Suprapubic skin (tissue), 4 donors: ENCODE measurements around the gene STX8. TPM values are rescaled to one million over a fixed set of nuclear protein-coding genes. Genes with fewer than 3 reads are reported as not detected.
A peak's percentile ranks its signal among the peaks of the same experiment; 100 is the strongest.

Experiments
- DNase-seq, 2 donors: peaks; one replicate each; pipeline ENCODE4 v3.0.0-alpha.2; 2019; ENCODE audit warnings: low spot score in 2 of 2
- H3K27ac ChIP-seq: fragments of 200-600 bp; sonication (generic); one replicate; pipeline ENCODE4 v1.5.1; 2019
- H3K27me3 ChIP-seq: fragments of 200-600 bp; sonication (generic); one replicate; pipeline ENCODE4 v1.5.1; 2019
- H3K36me3 ChIP-seq: fragments of 200-600 bp; sonication (generic); one replicate; pipeline ENCODE4 v1.5.1; 2019
- H3K4me1 ChIP-seq: fragments of 200-600 bp; sonication (generic); one replicate; pipeline ENCODE4 v1.5.1; 2019
- H3K4me3 ChIP-seq: fragments of 200-600 bp; sonication (generic); one replicate; pipeline ENCODE4 v1.5.1; 2019; ENCODE audit warnings: mild to moderate bottlenecking
- H3K9me3 ChIP-seq: fragments of 200-600 bp; sonication (generic); one replicate; pipeline ENCODE4 v1.5.1; 2019
- CTCF ChIP-seq, 2 donors: fragments of 200-600 bp in 1 of 2; fragments of 450-650 bp in 1 of 2; sonication (generic) in 1 of 2; IDR thresholded peaks; one replicate each; pipeline ENCODE4 v1.5.1; 2016 to 2019; ENCODE audit warnings: antibody characterized with exemption in 2 of 2, mild to moderate bottlenecking in 1 of 2, moderate library complexity in 1 of 2
- EP300 ChIP-seq: sonication (generic); formaldehyde crosslinking; IDR thresholded peaks from one replicate; pipeline ENCODE4 v1.6.1; 2017; ENCODE audit warnings: antibody characterized with exemption
- POLR2A ChIP-seq, 2 donors: fragments of 450-650 bp; IDR thresholded peaks; one replicate each; pipeline ENCODE4 v1.6.1; 2017; ENCODE audit warnings: antibody characterized with exemption in 2 of 2, mild to moderate bottlenecking in 2 of 2, moderate library complexity in 2 of 2
- POLR2AphosphoS5 ChIP-seq, 3 donors: sonication (generic); formaldehyde crosslinking; IDR thresholded peaks; one replicate each; pipeline ENCODE4 v1.6.1; 2017; ENCODE audit warnings: antibody characterized with exemption in 3 of 3
- WGBS: methylation state at CpG from one replicate; pipeline ENCODE4 v1.1.5; 2018; 5-methylcytosine and 5-hydroxymethylcytosine counted together
- total RNA-seq, 4 donors: library from RNA; depleted of rRNA; stranded (reverse); fragments of >200 nt; gene quantifications; one replicate each; pipeline ENCODE4 v1.1.0, GENCODE V29; 2016

The STX8 gene
- total RNA-seq, 4 donors from 2014 or later = 21.5 to 74.0 (median 38.4) TPM

- no CpG with 5 or more reads among the region's 30 CpGs for WGBS
- Histone ChIP-seq H3K27me3 (no peaks in the 10 kb centered on the region), H3K4me3 (no peak overlapping the region), H3K4me1 (no peaks in the 10 kb centered on the region), H3K9me3 (peaks cover 10% of the 10 kb centered on the region), H3K36me3 (no peaks in the 10 kb centered on the region), H3K27ac (no peak overlapping the region)
- peak in 1 of 2 donors; percentile 57 for DNase-seq
- TF ChIP-seq EP300 (no peak), POLR2A (IDR thresholded peaks at IDR 0.05) (no peak), CTCF (IDR thresholded peaks at IDR 0.05) (no peak), POLR2AphosphoS5 (IDR thresholded peaks at IDR 0.05) (no peak)
Measured at GRCh38 chr17:9212376-9213302, 363.0 kb downstream of the STX8 start.

DNA sequence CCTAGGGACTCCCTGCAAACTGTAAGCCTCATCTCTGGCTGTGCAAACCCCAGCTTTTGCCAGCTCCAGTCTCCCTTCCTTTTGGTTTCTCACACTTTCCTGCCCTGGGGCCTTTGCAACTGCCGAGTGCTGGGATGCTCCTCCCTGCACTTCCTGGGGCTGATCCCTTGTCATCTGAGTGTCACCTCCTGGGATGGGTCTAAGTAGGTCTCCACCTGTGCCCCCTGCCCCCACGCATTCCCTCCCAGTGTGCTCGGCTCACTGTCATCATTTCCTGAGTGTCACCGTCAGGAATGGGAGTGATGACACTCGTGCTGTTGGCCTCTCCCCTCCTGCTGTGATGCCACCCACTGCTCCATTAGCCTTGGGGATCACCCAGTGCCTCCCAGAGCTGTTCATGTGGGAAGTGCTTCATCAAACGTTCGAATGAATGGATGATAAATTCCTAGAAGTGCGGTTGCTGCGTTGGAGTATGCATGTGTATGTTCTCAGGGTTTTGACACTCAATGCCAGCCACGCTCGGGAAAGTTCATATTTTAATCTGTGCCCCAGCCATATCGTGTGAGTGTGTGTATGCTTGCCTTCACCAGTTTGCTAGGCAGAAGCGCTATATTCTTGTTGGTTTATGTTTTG lies 364.4 kb downstream of the STX8 start:
- no peak overlapping the region for H3K27ac ChIP-seq
- WGBS = 58% methylated on average over 13 of the region's 13 CpGs
- TF ChIP-seq POLR2AphosphoS5 (IDR thresholded peaks at IDR 0.05) (no peak), POLR2A (IDR thresholded peaks at IDR 0.05) (no peak), EP300 (no peak), CTCF (IDR thresholded peaks at IDR 0.05) (no peak)
- H3K36me3 ChIP-seq = no peaks in the 10 kb centered on the region
- H3K4me1 ChIP-seq = peaks cover 9% of the 10 kb centered on the region
- H3K27me3 ChIP-seq = no peaks in the 10 kb centered on the region
- DNase-seq = peak in 1 of 2 donors; percentile 46
- H3K4me3 ChIP-seq = no peak overlapping the region
- H3K9me3 ChIP-seq = peaks cover 10% of the 10 kb centered on the region

DNA sequence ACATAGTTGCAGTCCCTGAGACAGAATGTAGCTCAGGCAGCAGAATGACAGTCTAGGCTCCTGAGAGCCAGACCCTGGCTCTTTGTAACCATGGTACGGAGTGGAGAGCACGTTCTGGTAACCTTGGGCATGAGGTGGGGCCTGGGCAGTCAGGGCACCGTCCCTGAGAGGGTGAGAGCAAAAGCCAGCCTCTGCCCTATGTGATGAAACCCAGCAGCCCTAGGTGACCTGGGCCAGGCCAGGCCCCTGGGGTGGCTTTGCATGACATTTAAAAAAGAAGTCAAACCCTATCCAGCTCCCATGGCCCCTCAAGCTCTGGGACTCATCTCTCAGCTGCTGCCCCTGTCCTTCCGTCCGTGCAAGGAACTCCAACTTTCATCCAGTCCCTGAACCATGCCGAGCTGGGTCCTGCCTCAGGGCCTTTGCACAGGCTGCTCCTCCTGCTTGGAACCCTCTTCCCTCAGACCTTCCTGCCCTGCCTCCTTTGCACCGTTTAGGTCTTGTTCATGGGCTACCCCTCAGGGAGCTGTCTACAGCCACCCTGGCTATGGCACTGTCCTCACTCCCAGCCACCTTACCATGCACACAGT lies 365.7 kb downstream of the STX8 start:
- no peaks in the 10 kb centered on the region for H3K9me3 ChIP-seq
- no peak for TF ChIP-seq POLR2AphosphoS5 (IDR thresholded peaks at IDR 0.05)
- TF ChIP-seq POLR2A (IDR thresholded peaks at IDR 0.05) = no peak
- TF ChIP-seq EP300 = no peak
- TF ChIP-seq CTCF (IDR thresholded peaks at IDR 0.05) = no peak

GRCh38 chr17:9209347-9209746 lies 366.3 kb downstream of the STX8 start:
- Histone ChIP-seq H3K36me3 (no peaks in the 10 kb centered on the region), H3K27ac (no peak overlapping the region), H3K27me3 (no peaks in the 10 kb centered on the region), H3K4me1 (peaks cover 17% of the 10 kb centered on the region), H3K4me3 (no peak overlapping the region), H3K9me3 (no peaks in the 10 kb centered on the region)
- TF ChIP-seq EP300 (no peak), CTCF (IDR thresholded peaks at IDR 0.05) (no peak), POLR2AphosphoS5 (IDR thresholded peaks at IDR 0.05) (no peak), POLR2A (IDR thresholded peaks at IDR 0.05) (no peak)
- WGBS = 88% methylated on average over 5 of the region's 5 CpGs
- peak in 1 of 2 donors; percentile 38 for DNase-seq

More for the DNA sequence above, 365.7 kb downstream of the STX8 start:
- DNase-seq = peak in 1 of 2 donors; percentile 58
- H3K4me3 ChIP-seq = no peak overlapping the region
- 92% methylated on average over 4 of the region's 7 CpGs for WGBS
- no peaks in the 10 kb centered on the region for H3K27me3 ChIP-seq
- no peaks in the 10 kb centered on the region for H3K36me3 ChIP-seq
- H3K27ac ChIP-seq = no peak overlapping the region
- H3K4me1 ChIP-seq = peaks cover 17% of the 10 kb centered on the region
